Measurements from ENCODE around the gene NR1I3. TPM values are rescaled to one million over a fixed set of nuclear protein-coding genes. Genes with fewer than 3 reads are reported as not detected.
"Not testable (repeated sequence)": the region's sequence is repeated elsewhere in the genome, so short reads cannot be mapped to it uniquely, and the experiment has no call there.

The NR1I3 gene
- total and polyA plus RNA-seq, 4 donors = 0.17 TPM; not detected in 3

GRCh38 chr1:161259345-161259702 is 21.3 kb upstream of the NR1I3 start:
- ATAC-seq (ENCODE audit: insufficient read depth, low FRiP score) = no peak
- H3K9ac ChIP-seq (ENCODE audit: insufficient read depth in 1 of 2, low read length in 2 of 2) = no peak overlapping the region
- H3K4me1 ChIP-seq (ENCODE audit: control insufficient read depth in 5 of 5, insufficient read depth in 5 of 5, low read length in 5 of 5) = peaks cover 0 to 5% (median 0%) of the 10 kb centered on the region in 5 donors
- H3K36me3 ChIP-seq (ENCODE audit: control insufficient read depth in 4 of 4, insufficient read depth in 4 of 4, low read length in 4 of 4) = no peaks in the 10 kb centered on the region
- peaks cover 0 to 10% (median 2%) of the 10 kb centered on the region in 4 donors for H3K9me3 ChIP-seq (ENCODE audit: control insufficient read depth in 4 of 4, insufficient read depth in 3 of 4, low read length in 3 of 4)
- no peak for DNase-seq
- no peak overlapping the region for H3K4me3 ChIP-seq
- peaks cover 0 to 23% (median 21%) of the 10 kb centered on the region in 3 donors for H3K27me3 ChIP-seq (ENCODE audit: control insufficient read depth in 3 of 3, insufficient read depth in 3 of 3, low read length in 2 of 3)
- H3K27ac ChIP-seq (ENCODE audit: low read depth in 1 of 2, low read length in 1 of 2) = no peak overlapping the region
- 49 to 58% methylated on average over 6 of the region's 6 CpGs for WGBS, 2 donors
- TF ChIP-seq CTCF (IDR thresholded peaks at IDR 0.05; ENCODE audit: control extremely low read depth, extremely low read depth) = no peak

- no peak for TF ChIP-seq CTCF (IDR thresholded peaks at IDR 0.05; ENCODE audit: control extremely low read depth, extremely low read depth)
- no peak within 1 kb of the TSS for H3K27ac ChIP-seq (ENCODE audit: low read depth in 1 of 2, low read length in 1 of 2)
- no peaks in the 10 kb centered on the region for H3K36me3 ChIP-seq (ENCODE audit: control insufficient read depth in 4 of 4, insufficient read depth in 4 of 4, low read length in 4 of 4)
- no peak within 1 kb of the TSS for H3K9ac ChIP-seq (ENCODE audit: insufficient read depth in 1 of 2, low read length in 2 of 2)
- peaks cover 0 to 23% (median 21%) of the 10 kb centered on the region in 3 donors for H3K27me3 ChIP-seq (ENCODE audit: control insufficient read depth in 3 of 3, insufficient read depth in 3 of 3, low read length in 2 of 3)
- H3K9me3 ChIP-seq (ENCODE audit: control insufficient read depth in 4 of 4, insufficient read depth in 3 of 4, low read length in 3 of 4) = peaks cover 0 to 10% (median 2%) of the 10 kb centered on the region in 4 donors
- WGBS, 2 donors = 1 to 3% methylated on average over 58 to 62 of the region's 62 CpGs
- peaks cover 0 to 5% (median 0%) of the 10 kb centered on the region in 5 donors for H3K4me1 ChIP-seq (ENCODE audit: control insufficient read depth in 5 of 5, insufficient read depth in 5 of 5, low read length in 5 of 5)
- H3K4me3 ChIP-seq = peak within 1 kb of the TSS; percentile 28
- ATAC-seq (ENCODE audit: insufficient read depth, low FRiP score) (peak; percentile 81), DNase-seq (peak; percentile 58 to 68 (median 58))
Measured at GRCh38 chr1:161258439-161259344, 20.7 kb upstream of the NR1I3 start, which contains the start of gene PCP4L1. TSS of gene PCP4L1 (plus strand) at chr1:161258745. CDS start at chr1:161258975, 230 bp downstream.

- H3K36me3 ChIP-seq (ENCODE audit: control insufficient read depth in 4 of 4, insufficient read depth in 4 of 4, low read length in 4 of 4); H3K4me3 ChIP-seq; H3K4me1 ChIP-seq (ENCODE audit: control insufficient read depth in 5 of 5, insufficient read depth in 5 of 5, low read length in 5 of 5); ATAC-seq (ENCODE audit: insufficient read depth, low FRiP score); H3K27ac ChIP-seq (ENCODE audit: low read depth in 1 of 2, low read length in 1 of 2); DNase-seq; H3K9ac ChIP-seq (ENCODE audit: insufficient read depth in 1 of 2, low read length in 2 of 2): not testable (repeated sequence)
- peaks cover 0 to 10% (median 2%) of the 10 kb centered on the region in 4 donors for H3K9me3 ChIP-seq (ENCODE audit: control insufficient read depth in 4 of 4, insufficient read depth in 3 of 4, low read length in 3 of 4)
- peaks cover 0 to 23% (median 21%) of the 10 kb centered on the region in 3 donors for H3K27me3 ChIP-seq (ENCODE audit: control insufficient read depth in 3 of 3, insufficient read depth in 3 of 3, low read length in 2 of 3)
- 95 to 99% methylated on average over 5 of the region's 5 CpGs for WGBS, 2 donors
Measured at GRCh38 chr1:161257109-161257508, 19.1 kb upstream of the NR1I3 start.

- not testable (repeated sequence) for H3K27ac ChIP-seq (ENCODE audit: low read depth in 1 of 2, low read length in 1 of 2); H3K4me1 ChIP-seq (ENCODE audit: control insufficient read depth in 5 of 5, insufficient read depth in 5 of 5, low read length in 5 of 5); DNase-seq; ATAC-seq (ENCODE audit: insufficient read depth, low FRiP score); H3K36me3 ChIP-seq (ENCODE audit: control insufficient read depth in 4 of 4, insufficient read depth in 4 of 4, low read length in 4 of 4); H3K4me3 ChIP-seq; H3K9ac ChIP-seq (ENCODE audit: insufficient read depth in 1 of 2, low read length in 2 of 2)
- H3K27me3 ChIP-seq (ENCODE audit: control insufficient read depth in 3 of 3, insufficient read depth in 3 of 3, low read length in 2 of 3) = peaks cover 0 to 21% (median 18%) of the 10 kb centered on the region in 3 donors
- WGBS, 2 donors = 71 to 82% methylated on average over 4 of the region's 4 CpGs
- H3K9me3 ChIP-seq (ENCODE audit: control insufficient read depth in 4 of 4, insufficient read depth in 3 of 4, low read length in 3 of 4) = peaks cover 0 to 10% (median 2%) of the 10 kb centered on the region in 4 donors
Measured at GRCh38 chr1:161255955-161256520, 18.0 kb upstream of the NR1I3 start.

- DNase-seq; H3K4me3 ChIP-seq; H3K4me1 ChIP-seq (ENCODE audit: control insufficient read depth in 5 of 5, insufficient read depth in 5 of 5, low read length in 5 of 5); H3K9ac ChIP-seq (ENCODE audit: insufficient read depth in 1 of 2, low read length in 2 of 2); H3K36me3 ChIP-seq (ENCODE audit: control insufficient read depth in 4 of 4, insufficient read depth in 4 of 4, low read length in 4 of 4); H3K27ac ChIP-seq (ENCODE audit: low read depth in 1 of 2, low read length in 1 of 2); ATAC-seq (ENCODE audit: insufficient read depth, low FRiP score): not testable (repeated sequence)
- H3K27me3 ChIP-seq (ENCODE audit: control insufficient read depth in 3 of 3, insufficient read depth in 3 of 3, low read length in 2 of 3) = peaks cover 0 to 19% (median 16%) of the 10 kb centered on the region in 3 donors
- H3K9me3 ChIP-seq (ENCODE audit: control insufficient read depth in 4 of 4, insufficient read depth in 3 of 4, low read length in 3 of 4) = peaks cover 0 to 10% (median 2%) of the 10 kb centered on the region in 4 donors
- WGBS, 2 donors = 55% methylated on average over 5 of the region's 5 CpGs
Measured at GRCh38 chr1:161255302-161255701, 17.3 kb upstream of the NR1I3 start.
